ENCODE measurements around the gene CDHR1. TPM values are rescaled to one million over a fixed set of nuclear protein-coding genes. Genes with fewer than 3 reads are reported as not detected.

CDHR1 gene
- total RNA-seq, 1 donor from 2014 or later, result 1.4 TPM

GRCh38 chr10:84158550-84158949, 35.8 kb upstream of the CDHR1 start:
- Histone ChIP-seq H3K9me3 (ENCODE audit: low read depth) (no peaks in the 10 kb centered on the region), H3K4me1 (no peaks in the 10 kb centered on the region), H3K4me3 (no peak overlapping the region), H3K9ac (no peak overlapping the region), H2AFZ (replicated peaks) (no peak overlapping the region), H3K27me3 (no peaks in the 10 kb centered on the region), H3F3A (ENCODE audit: low read depth) (no peaks in the 10 kb centered on the region), H3K27ac (no peak overlapping the region), H3K79me2 (ENCODE audit: low read depth) (no peaks in the 10 kb centered on the region), H3K36me3 (peaks cover 1% of the 10 kb centered on the region), H4K20me1 (ENCODE audit: low read depth) (no peaks in the 10 kb centered on the region), H3K4me2 (no peak overlapping the region)
- no peaks in the 10 kb centered on the region for H3K9me3 Mint-ChIP-seq
- peaks cover 7% of the 10 kb centered on the region for H3K36me3 Mint-ChIP-seq
- H3K27ac Mint-ChIP-seq, result no peak overlapping the region
- no peaks in the 10 kb centered on the region for H3K4me1 Mint-ChIP-seq
- TF ChIP-seq CTCF (IDR thresholded peaks at IDR 0.05), result no peak
- TF ChIP-seq EZH2 (IDR thresholded peaks at IDR 0.05), result no peak
- TF ChIP-seq EZH2phosphoT487 (IDR thresholded peaks at IDR 0.05), result no peak
- no peak for DNase-seq (ENCODE audit: low spot score)
- no peak overlapping the region for H3K4me3 Mint-ChIP-seq
- H3K27me3 Mint-ChIP-seq (ENCODE audit: insufficient read depth, low read depth), result peaks cover 5% of the 10 kb centered on the region

GRCh38 chr10:84159076-84159685, 35.2 kb upstream of the CDHR1 start:
- Mint-ChIP-seq H3K27ac (peak overlapping the region; percentile 62), H3K9me3 (no peaks in the 10 kb centered on the region), H3K4me1 (no peaks in the 10 kb centered on the region), H3K27me3 (ENCODE audit: insufficient read depth, low read depth) (peaks cover 5% of the 10 kb centered on the region), H3K36me3 (peaks cover 3% of the 10 kb centered on the region), H3K4me3 (no peak overlapping the region)
- no peak for DNase-seq (ENCODE audit: low spot score)
- no peaks in the 10 kb centered on the region for H4K20me1 ChIP-seq (ENCODE audit: low read depth)
- no peak overlapping the region for H3K4me2 ChIP-seq
- H3K36me3 ChIP-seq, result no peaks in the 10 kb centered on the region
- no peaks in the 10 kb centered on the region for H3K27me3 ChIP-seq
- peak overlapping the region; percentile 83 for H2AFZ ChIP-seq (replicated peaks)
- no peak overlapping the region for H3K4me3 ChIP-seq
- no peak for TF ChIP-seq EZH2 (IDR thresholded peaks at IDR 0.05)
- no peak for TF ChIP-seq EZH2phosphoT487 (IDR thresholded peaks at IDR 0.05)
- no peak for TF ChIP-seq CTCF (IDR thresholded peaks at IDR 0.05)
- no peaks in the 10 kb centered on the region for H3K4me1 ChIP-seq
- no peaks in the 10 kb centered on the region for H3K79me2 ChIP-seq (ENCODE audit: low read depth)
- no peak overlapping the region for H3K9ac ChIP-seq
- H3K9me3 ChIP-seq (ENCODE audit: low read depth), result no peaks in the 10 kb centered on the region
- no peak overlapping the region for H3K27ac ChIP-seq
- H3F3A ChIP-seq (ENCODE audit: low read depth), result no peaks in the 10 kb centered on the region

DNA sequence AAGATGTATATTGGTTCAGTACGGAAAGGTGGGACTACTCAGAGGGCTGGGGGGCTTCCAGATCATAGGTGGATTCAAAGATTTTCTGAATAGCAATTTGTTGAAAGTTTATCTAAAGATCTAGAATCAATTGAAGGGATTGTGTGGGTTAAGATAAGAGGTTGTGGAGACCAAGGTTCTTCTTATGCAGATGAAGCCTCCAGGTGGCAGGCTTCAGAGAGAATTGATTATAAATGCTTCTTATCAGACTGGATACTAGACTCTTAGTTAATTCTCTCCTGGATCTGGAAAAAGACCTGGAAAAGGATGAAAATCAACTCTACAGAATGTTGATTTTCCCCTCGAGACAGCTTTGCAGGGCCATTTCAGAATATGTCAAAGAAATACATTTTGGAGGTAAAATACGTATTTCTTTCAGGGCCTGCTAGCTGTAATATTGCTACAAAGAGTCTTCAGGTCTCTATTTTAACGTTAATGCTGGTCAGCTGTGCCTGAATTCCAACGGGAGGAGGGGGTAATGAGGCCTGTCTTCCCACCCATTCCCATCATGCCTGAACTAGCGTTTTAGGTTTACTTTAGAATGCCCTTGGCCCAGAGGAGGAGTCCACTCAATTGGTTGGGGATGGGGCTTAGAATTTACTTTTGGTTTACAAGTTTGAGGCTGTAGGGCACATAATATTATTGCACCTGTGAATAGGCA, 33.5 kb upstream of the CDHR1 start:
- Mint-ChIP-seq H3K27me3 (ENCODE audit: insufficient read depth, low read depth) (peaks cover 4% of the 10 kb centered on the region), H3K9me3 (no peaks in the 10 kb centered on the region), H3K4me3 (no peak overlapping the region), H3K27ac (no peak overlapping the region), H3K4me1 (no peaks in the 10 kb centered on the region), H3K36me3 (no peaks in the 10 kb centered on the region)
- no peak overlapping the region for H3K4me2 ChIP-seq
- no peaks in the 10 kb centered on the region for H3F3A ChIP-seq (ENCODE audit: low read depth)
- no peaks in the 10 kb centered on the region for H3K27me3 ChIP-seq
- no peak overlapping the region for H3K4me3 ChIP-seq
- no peak for TF ChIP-seq EZH2phosphoT487 (IDR thresholded peaks at IDR 0.05)
- no peaks in the 10 kb centered on the region for H3K36me3 ChIP-seq
- H4K20me1 ChIP-seq (ENCODE audit: low read depth), result no peaks in the 10 kb centered on the region
- no peak overlapping the region for H2AFZ ChIP-seq (replicated peaks)
- peak; percentile 13 for DNase-seq (ENCODE audit: low spot score)
- no peaks in the 10 kb centered on the region for H3K4me1 ChIP-seq
- no peak overlapping the region for H3K9ac ChIP-seq
- no peaks in the 10 kb centered on the region for H3K79me2 ChIP-seq (ENCODE audit: low read depth)
- H3K27ac ChIP-seq, result no peak overlapping the region
- H3K9me3 ChIP-seq (ENCODE audit: low read depth), result no peaks in the 10 kb centered on the region

DNA sequence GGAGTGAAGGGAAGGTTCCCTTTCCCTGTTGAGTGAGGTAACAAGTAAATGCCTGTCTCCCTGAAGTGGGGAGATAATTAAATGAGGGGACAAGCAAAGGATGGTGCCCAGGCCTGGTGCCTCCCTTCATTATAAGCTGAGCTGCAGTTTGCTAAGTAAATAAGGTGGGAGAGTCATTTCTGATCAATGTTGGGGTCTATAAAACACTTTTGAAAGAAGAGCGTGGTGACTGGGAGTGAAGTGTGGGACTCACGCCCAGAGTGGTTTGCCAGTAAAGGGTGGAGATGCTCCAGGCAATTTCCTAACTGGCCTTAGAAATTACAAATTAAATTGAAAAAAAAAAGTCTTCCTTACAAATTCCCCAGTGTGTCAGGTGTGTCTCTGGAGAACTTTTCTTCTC, 30.3 kb upstream of the CDHR1 start:
- no peaks in the 10 kb centered on the region for H3K4me1 ChIP-seq
- DNase-seq (ENCODE audit: low spot score), result no peak
- Mint-ChIP-seq H3K4me1 (no peaks in the 10 kb centered on the region), H3K27me3 (ENCODE audit: insufficient read depth, low read depth) (no peaks in the 10 kb centered on the region), H3K27ac (no peak overlapping the region), H3K9me3 (peaks cover 2% of the 10 kb centered on the region), H3K4me3 (no peak overlapping the region), H3K36me3 (no peaks in the 10 kb centered on the region)
- no peaks in the 10 kb centered on the region for H3K27me3 ChIP-seq
- no peak overlapping the region for H3K27ac ChIP-seq
- H3F3A ChIP-seq (ENCODE audit: low read depth), result no peaks in the 10 kb centered on the region
- H3K36me3 ChIP-seq, result no peaks in the 10 kb centered on the region
- H3K9me3 ChIP-seq (ENCODE audit: low read depth), result no peaks in the 10 kb centered on the region
- no peak overlapping the region for H3K9ac ChIP-seq
- H4K20me1 ChIP-seq (ENCODE audit: low read depth), result no peaks in the 10 kb centered on the region
- no peak overlapping the region for H3K4me2 ChIP-seq
- no peak overlapping the region for H2AFZ ChIP-seq (replicated peaks)
- H3K4me3 ChIP-seq, result no peak overlapping the region
- H3K79me2 ChIP-seq (ENCODE audit: low read depth), result no peaks in the 10 kb centered on the region
- TF ChIP-seq EZH2phosphoT487 (IDR thresholded peaks at IDR 0.05) (no peak), EZH2 (IDR thresholded peaks at IDR 0.05) (no peak), CTCF (IDR thresholded peaks at IDR 0.05) (no peak)

Data from neural progenitor cell (in vitro differentiated cells).